SK-N-SH (cell line): Measurements from ENCODE around the gene COX6A1.

Experiments
- CHD2 ChIP-seq: fragments of 150-350 bp; IDR thresholded peaks from 2 replicates; pipeline ENCODE4 v1.6.1; 2018; ENCODE audit warnings: low read length; ENCODE audit not compliant: partially characterized antibody
- CTCF ChIP-seq: fragments of 200-600 bp; sonication (generic); IDR thresholded peaks from 2 replicates; pipeline ENCODE4 v1.6.1; 2017; ENCODE audit warnings: antibody characterized with exemption, mild to moderate bottlenecking, moderate library complexity
- JUND ChIP-seq: IDR thresholded peaks from 2 replicates; pipeline ENCODE4 v1.4.0; 2012
- MAX ChIP-seq: IDR thresholded peaks from 2 replicates; pipeline ENCODE4 v1.4.0; 2012; ENCODE audit warnings: low read depth
- MEF2A ChIP-seq: IDR thresholded peaks from 2 replicates; pipeline ENCODE4 v1.4.0; 2012; ENCODE audit warnings: low read depth, borderline replicate concordance
- MXI1 ChIP-seq: IDR thresholded peaks from 2 replicates; pipeline ENCODE4 v1.6.1; 2012; ENCODE audit warnings: mild to moderate bottlenecking, low read depth, low read length, improper control_type of control experiment
- PBX3 ChIP-seq: IDR thresholded peaks from 2 replicates; pipeline ENCODE4; 2012
- POLR2AphosphoS5 ChIP-seq: IDR thresholded peaks from 2 replicates; pipeline ENCODE4 v1.6.1; 2012; ENCODE audit warnings: low read depth, low read length
- REST ChIP-seq: IDR thresholded peaks from 2 replicates; pipeline ENCODE4 v1.6.1; 2012; ENCODE audit warnings: mild to moderate bottlenecking, low read depth, low read length, moderate library complexity
- SMC3 ChIP-seq: IDR thresholded peaks from 2 replicates; pipeline ENCODE4 v1.6.1; 2012; ENCODE audit warnings: low read depth, low read length, improper control_type of control experiment
- TAF1 ChIP-seq: IDR thresholded peaks from 2 replicates; pipeline ENCODE4 v1.6.1; 2012; ENCODE audit warnings: low read depth, mild to moderate bottlenecking, low read length, moderate library complexity, borderline replicate concordance
- TEAD4 ChIP-seq: IDR thresholded peaks from 2 replicates; pipeline ENCODE4 v1.4.0; 2012; ENCODE audit warnings: mild to moderate bottlenecking, borderline replicate concordance; ENCODE audit not compliant: insufficient read depth

- TF ChIP-seq CHD2 (no peak), TAF1 (no peak), TEAD4 (no peak), JUND (no peak), POLR2AphosphoS5 (no peak), MAX (no peak), CTCF (no peak), REST (no peak), SMC3 (no peak), MXI1 (no peak), PBX3 (no peak), MEF2A (no peak)
These were observed 21.3 kb upstream of the COX6A1 start for GRCh38 chr12:120416490-120417216.
